Subcutaneous adipose tissue (tissue), 4 donors: Measurements from ENCODE around the gene DONSON. TPM values are rescaled to one million over a fixed set of nuclear protein-coding genes. Genes with fewer than 3 reads are reported as not detected.

ENCODE experiments used
- total RNA-seq, 4 donors: library from RNA; depleted of rRNA; stranded (reverse); fragments of >200 nt; gene quantifications; one replicate each; pipeline ENCODE4 v1.1.0, GENCODE V29; 2016
- TF ChIP-seq, protein P1 (sequence below): fragments of 450-650 bp; IDR thresholded peaks from one replicate; pipeline ENCODE4 v1.5.1; 2016; ENCODE audit warnings: low read depth, mild to moderate bottlenecking, control low read depth, antibody characterized with exemption, moderate library complexity

The DONSON gene
- total RNA-seq, 4 donors from 2014 or later, result 7.3 to 23.8 (median 11.1) TPM

DNA sequence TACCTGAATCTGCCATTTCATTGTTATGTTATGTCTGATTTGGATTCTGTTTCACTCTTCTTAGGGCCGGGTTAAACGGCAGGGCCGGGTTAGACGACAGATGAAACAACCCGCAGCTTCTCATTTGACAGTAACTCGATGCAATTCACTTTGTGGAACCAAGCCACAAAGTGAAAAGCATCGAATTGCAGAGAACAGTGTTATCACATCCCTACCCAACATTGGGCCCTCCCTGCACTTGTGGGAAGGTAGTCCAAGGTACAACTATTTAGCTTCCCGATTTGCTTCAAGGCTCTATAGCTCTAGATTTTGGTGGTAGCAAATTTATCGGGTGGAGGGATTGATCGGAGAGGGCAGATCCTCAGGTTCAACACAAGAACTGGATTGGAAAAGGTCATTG lies 28.7 kb downstream of the DONSON start:
- TF ChIP-seq, protein P1, sequence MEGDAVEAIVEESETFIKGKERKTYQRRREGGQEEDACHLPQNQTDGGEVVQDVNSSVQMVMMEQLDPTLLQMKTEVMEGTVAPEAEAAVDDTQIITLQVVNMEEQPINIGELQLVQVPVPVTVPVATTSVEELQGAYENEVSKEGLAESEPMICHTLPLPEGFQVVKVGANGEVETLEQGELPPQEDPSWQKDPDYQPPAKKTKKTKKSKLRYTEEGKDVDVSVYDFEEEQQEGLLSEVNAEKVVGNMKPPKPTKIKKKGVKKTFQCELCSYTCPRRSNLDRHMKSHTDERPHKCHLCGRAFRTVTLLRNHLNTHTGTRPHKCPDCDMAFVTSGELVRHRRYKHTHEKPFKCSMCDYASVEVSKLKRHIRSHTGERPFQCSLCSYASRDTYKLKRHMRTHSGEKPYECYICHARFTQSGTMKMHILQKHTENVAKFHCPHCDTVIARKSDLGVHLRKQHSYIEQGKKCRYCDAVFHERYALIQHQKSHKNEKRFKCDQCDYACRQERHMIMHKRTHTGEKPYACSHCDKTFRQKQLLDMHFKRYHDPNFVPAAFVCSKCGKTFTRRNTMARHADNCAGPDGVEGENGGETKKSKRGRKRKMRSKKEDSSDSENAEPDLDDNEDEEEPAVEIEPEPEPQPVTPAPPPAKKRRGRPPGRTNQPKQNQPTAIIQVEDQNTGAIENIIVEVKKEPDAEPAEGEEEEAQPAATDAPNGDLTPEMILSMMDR, result no peak

DNA sequence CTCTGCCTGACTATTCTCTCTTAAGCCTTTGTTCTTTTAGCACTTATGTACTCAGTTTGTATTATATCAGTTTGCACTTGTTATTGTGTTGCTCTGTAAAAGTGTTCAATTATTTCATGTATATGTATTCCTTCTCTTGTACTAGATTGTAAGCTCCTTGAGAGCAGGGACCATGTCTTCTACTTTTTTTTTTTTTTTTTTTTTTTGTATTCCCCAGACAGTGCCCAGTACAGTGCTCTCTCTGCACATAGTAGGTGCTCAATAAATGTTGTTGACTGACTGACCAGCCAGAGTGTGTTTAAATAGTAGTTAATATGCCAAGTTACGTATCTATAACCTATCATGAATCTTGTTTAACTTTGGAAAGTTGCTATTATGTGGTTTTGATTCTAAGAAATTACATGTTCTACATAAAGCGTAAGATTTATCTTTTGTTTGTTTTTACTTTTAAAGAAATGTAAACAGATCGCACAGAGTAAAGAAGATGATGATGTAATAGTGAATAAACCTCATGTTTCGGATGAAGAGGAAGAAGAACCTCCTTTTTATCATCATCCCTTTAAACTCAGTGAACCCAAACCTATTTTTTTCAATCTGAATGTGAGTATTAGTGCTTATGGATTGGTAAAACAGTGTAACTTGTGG lies 29.6 kb downstream of the DONSON start:
- TF ChIP-seq, protein P1, result no peak

DNA sequence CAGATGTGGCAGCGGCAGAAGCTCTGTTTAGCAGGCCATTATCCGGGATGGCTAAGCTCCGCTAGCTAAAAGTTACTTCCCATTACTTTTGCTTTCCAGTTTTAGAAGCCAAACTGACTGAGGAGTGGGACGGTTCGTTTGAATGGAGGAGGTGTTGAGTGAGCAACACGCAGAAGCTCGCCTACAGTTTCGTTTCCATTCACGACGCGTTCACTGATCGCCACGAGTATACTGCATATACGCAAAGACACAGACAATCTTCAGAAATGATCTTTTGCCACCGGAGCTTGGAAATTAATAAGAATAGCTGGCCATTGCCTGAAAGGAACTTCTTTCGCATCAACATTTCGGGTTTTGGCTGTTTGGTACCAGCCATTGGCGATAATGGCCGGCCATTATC lies 31.0 kb downstream of the DONSON start:
- TF ChIP-seq, protein P1, result no peak

DNA sequence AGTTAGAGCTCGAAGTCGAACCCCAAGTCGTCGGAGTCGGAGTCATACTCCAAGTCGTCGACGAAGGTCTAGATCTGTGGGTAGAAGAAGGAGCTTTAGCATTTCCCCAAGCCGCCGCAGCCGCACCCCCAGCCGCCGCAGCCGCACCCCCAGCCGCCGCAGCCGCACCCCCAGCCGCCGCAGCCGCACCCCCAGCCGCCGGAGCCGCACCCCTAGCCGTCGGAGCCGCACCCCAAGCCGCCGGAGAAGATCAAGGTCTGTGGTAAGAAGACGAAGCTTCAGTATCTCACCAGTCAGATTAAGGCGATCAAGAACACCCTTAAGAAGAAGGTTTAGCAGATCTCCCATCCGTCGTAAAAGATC lies 33.5 kb downstream of the DONSON start:
- TF ChIP-seq, protein P1, result no peak

DNA sequence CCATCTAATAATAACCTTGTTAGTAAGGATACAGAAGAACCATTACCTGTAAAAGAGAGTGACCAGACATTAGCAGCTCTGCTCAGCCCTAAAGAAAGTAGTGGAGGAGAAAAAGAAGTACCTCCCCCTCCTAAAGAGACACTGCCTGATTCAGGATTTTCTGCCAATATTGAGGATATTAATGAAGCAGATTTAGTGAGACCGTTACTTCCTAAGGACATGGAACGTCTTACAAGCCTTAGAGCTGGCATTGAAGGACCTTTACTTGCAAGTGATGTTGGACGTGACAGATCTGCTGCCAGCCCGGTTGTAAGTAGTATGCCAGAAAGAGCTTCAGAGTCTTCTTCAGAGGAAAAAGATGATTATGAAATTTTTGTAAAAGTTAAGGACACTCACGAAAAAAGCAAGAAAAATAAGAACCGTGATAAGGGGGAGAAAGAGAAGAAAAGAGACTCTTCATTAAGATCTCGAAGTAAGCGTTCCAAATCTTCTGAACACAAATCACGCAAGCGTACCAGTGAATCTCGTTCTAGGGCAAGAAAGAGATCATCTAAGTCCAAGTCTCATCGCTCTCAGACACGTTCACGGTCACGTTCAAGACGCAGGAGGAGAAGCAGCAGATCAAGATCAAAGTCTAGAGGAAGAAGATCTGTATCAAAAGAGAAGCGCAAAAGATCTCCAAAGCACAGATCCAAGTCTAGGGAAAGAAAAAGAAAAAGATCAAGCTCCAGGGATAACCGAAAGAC lies 34.1 kb downstream of the DONSON start:
- TF ChIP-seq, protein P1, result no peak

DNA sequence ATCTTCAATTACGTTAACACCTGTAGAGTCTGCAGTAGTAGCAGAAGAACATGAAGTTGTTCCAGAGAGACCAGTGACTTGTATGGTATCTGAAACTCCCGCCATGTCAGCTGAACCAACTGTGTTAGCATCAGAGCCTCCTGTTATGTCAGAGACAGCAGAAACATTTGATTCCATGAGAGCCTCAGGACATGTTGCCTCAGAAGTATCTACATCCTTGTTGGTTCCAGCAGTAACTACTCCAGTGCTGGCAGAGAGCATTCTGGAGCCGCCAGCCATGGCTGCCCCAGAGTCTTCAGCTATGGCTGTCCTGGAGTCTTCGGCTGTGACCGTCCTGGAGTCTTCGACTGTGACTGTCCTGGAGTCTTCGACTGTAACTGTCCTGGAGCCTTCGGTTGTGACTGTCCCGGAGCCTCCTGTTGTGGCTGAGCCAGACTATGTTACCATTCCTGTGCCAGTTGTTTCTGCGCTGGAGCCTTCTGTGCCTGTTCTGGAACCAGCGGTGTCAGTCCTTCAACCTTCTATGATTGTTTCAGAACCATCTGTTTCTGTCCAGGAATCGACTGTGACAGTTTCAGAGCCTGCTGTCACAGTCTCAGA lies 35.4 kb downstream of the DONSON start:
- TF ChIP-seq, protein P1, result no peak
